ENCODE data around the gene ACTL6A. TPM values are rescaled to one million over a fixed set of nuclear protein-coding genes. Genes with fewer than 3 reads are reported as not detected.
A peak's percentile ranks its signal among the peaks of the same experiment; 100 is the strongest.

The ACTL6A gene
- total RNA-seq, 1 donor from 2014 or later = 40.7 TPM

GRCh38 chr3:179590669-179591068 is 27.9 kb downstream of the ACTL6A start:
- no peak for DNase-seq (ENCODE audit: low read depth in 2 of 2)

- no peak for DNase-seq (ENCODE audit: low read depth in 2 of 2)
These were observed 28.6 kb downstream of the ACTL6A start for GRCh38 chr3:179591313-179591712.

GRCh38 chr3:179599531-179599930 is 36.8 kb downstream of the ACTL6A start:
- no peak for DNase-seq (ENCODE audit: low read depth in 2 of 2)

GRCh38 chr3:179603321-179603720 is 40.6 kb downstream of the ACTL6A start:
- DNase-seq (ENCODE audit: low read depth in 2 of 2) = no peak

GRCh38 chr3:179603831-179604230 is 41.1 kb downstream of the ACTL6A start:
- DNase-seq (ENCODE audit: low read depth in 2 of 2) = peak; percentile 9 to 39

- DNase-seq (ENCODE audit: low read depth in 2 of 2) = peak; percentile 98
These were observed 41.8 kb downstream of the ACTL6A start, which contains the start of the genes MRPL47 and NDUFB5 for GRCh38 chr3:179604321-179605078. TSS of gene MRPL47 (minus strand) at chr3:179604638. CDS start at chr3:179604624, 14 bp downstream. TSS of gene NDUFB5 (plus strand) at chr3:179604794. CDS start at chr3:179604816, 22 bp downstream.

- DNase-seq (ENCODE audit: low read depth in 2 of 2) = no peak
These were observed 43.9 kb downstream of the ACTL6A start for GRCh38 chr3:179606534-179607085.

- no peak for DNase-seq (ENCODE audit: low read depth in 2 of 2)
These were observed 46.4 kb downstream of the ACTL6A start for GRCh38 chr3:179608931-179609720.

- no peak for DNase-seq (ENCODE audit: low read depth in 2 of 2)
These were observed 47.3 kb downstream of the ACTL6A start for GRCh38 chr3:179610066-179610465.

- DNase-seq (ENCODE audit: low read depth in 2 of 2) = peak in 1 of 2 donors; percentile 72
These were observed 51.1 kb downstream of the ACTL6A start for GRCh38 chr3:179613807-179614206.

GRCh38 chr3:179615458-179616173 is 52.9 kb downstream of the ACTL6A start:
- peak in 1 of 2 donors; percentile 51 for DNase-seq (ENCODE audit: low read depth in 2 of 2)

- DNase-seq (ENCODE audit: low read depth in 2 of 2) = no peak
These were observed 59.3 kb downstream of the ACTL6A start for GRCh38 chr3:179622023-179622422.

GRCh38 chr3:179624451-179624850 is 61.7 kb downstream of the ACTL6A start:
- DNase-seq (ENCODE audit: low read depth in 2 of 2) = no peak

- no peak for DNase-seq (ENCODE audit: low read depth in 2 of 2)
These were observed 68.2 kb downstream of the ACTL6A start for GRCh38 chr3:179630753-179631451.

Other genes with a start within 250 kb of the ACTL6A start
- 22.9 and 31.2 TPM in 2 replicates for gene ZNF639, start 239.9 kb upstream of the ACTL6A start, total RNA-seq
- 29.0 and 33.5 TPM in 2 replicates for gene MFN1, start 215.2 kb upstream of the ACTL6A start, total RNA-seq
- 49.0 and 49.2 TPM in 2 replicates for gene GNB4, start 111.5 kb upstream of the ACTL6A start, total RNA-seq
- gene MRPL47, start 41.7 kb downstream of the ACTL6A start, total RNA-seq = 19.8 and 20.0 TPM in 2 replicates
- 86.7 and 122 TPM in 2 replicates for gene NDUFB5, start 41.9 kb downstream of the ACTL6A start, total RNA-seq
- gene USP13, start 90.1 kb downstream of the ACTL6A start, total RNA-seq = 14.8 and 37.5 TPM in 2 replicates